K562 (cell line): ENCODE measurements around the gene POU3F3. TPM values are rescaled to one million over a fixed set of nuclear protein-coding genes. Genes with fewer than 3 reads are reported as not detected.

Experiments
- ATAC-seq: fragments of 200-7000 bp; cut with Tn5 transposase; 3 replicates; pipeline ENCODE4 v1.9.1; 2020; ENCODE audit warnings: moderate library complexity
- BruUV-seq: library from RNA; stranded (reverse); fragments of 400-500 nt; replicated peaks from 2 replicates; lab custom pipeline; 2021; lab: Mats Ljungman, UMichigan
- CTCF ChIA-PET: fragments of 300-600 bp; formaldehyde crosslinking; extraction: SDS; loops from one replicate; lab custom pipeline; 2021; ENCODE audit warnings: low intra/inter-chr PET ratio; lab: Yijun Ruan, JAX
- POLR2A ChIA-PET: fragments of 300-600, 350-650 bp; sonication (Branson Sonifier 250); formaldehyde crosslinking; extraction: SDS; loops from one replicate; lab custom pipeline; 2021; ENCODE audit warnings: antibody characterized with exemption, inconsistent platforms; lab: Yijun Ruan, JAX
- DNase-seq, 4 experiments: peaks; one replicate each; pipeline versions ENCODE4 v3.0.0 to v3.0.0-alpha.2; 2011 to 2018; ENCODE audit warnings: low spot score in 3 of 4, mixed read lengths in 3 of 4; ENCODE audit errors: extremely low read depth in 1 of 4
- FAIRE-seq: peaks from 2 replicates; lab custom pipeline; 2011; peaks lifted over from hg19 to GRCh38; lab: Jason Lieb, UNC
- H2AFZ ChIP-seq: 2 replicates; pipeline ENCODE4 v1.6.0; 2011; ENCODE audit warnings: low read depth, low read length, control low read depth, inconsistent platforms
- H3K27ac ChIP-seq: fragments of 200-600 bp; 3 replicates; pipeline ENCODE4 v1.8.0; 2011; ENCODE audit warnings: low read depth, mild to moderate bottlenecking, control low read depth, inconsistent platforms, low read length, moderate library complexity, mixed read lengths; ENCODE audit errors: extremely low read depth
- H3K27me3 ChIP-seq, 2 experiments: fragments of 300-600 bp in 1 of 2; 2 replicates in 1 of 2; 3 replicates in 1 of 2; pipeline versions ENCODE4 v1.6.0 to v1.8.0; 2011; ENCODE audit warnings: inconsistent platforms in 2 of 2, low read length in 2 of 2, mild to moderate bottlenecking in 1 of 2, mixed read lengths in 1 of 2, moderate library complexity in 1 of 2; ENCODE audit not compliant: control insufficient read depth in 2 of 2, insufficient read depth in 2 of 2
- H3K36me3 ChIP-seq: fragments of 300-600 bp; 3 replicates; pipeline ENCODE4 v1.8.0; 2011; ENCODE audit warnings: mild to moderate bottlenecking, low read length, inconsistent platforms; ENCODE audit not compliant: control insufficient read depth, insufficient read depth
- H3K4me1 ChIP-seq, 2 experiments: fragments of 200-600 bp in 1 of 2; replicated peaks in 1 of 2; 2 replicates in 1 of 2; 3 replicates in 1 of 2; pipeline versions ENCODE4 v1.5.1 to v1.8.0; 2011; ENCODE audit warnings: inconsistent platforms in 2 of 2, low read length in 2 of 2, mild to moderate bottlenecking in 1 of 2, mixed read lengths in 1 of 2, moderate library complexity in 1 of 2; ENCODE audit not compliant: control insufficient read depth in 2 of 2, insufficient read depth in 2 of 2
- H3K4me2 ChIP-seq: 2 replicates; pipeline ENCODE4 v1.6.1; 2011; ENCODE audit warnings: low read length, control low read depth, inconsistent platforms, mixed read lengths; ENCODE audit not compliant: insufficient read depth
- H3K4me3 ChIP-seq: fragments of 200-600 bp; sonication (generic), shearing (Covaris generic); 2 replicates; pipeline ENCODE4 v1.5.1; 2016; ENCODE audit warnings: control low read depth, inconsistent platforms
- H3K79me2 ChIP-seq: fragments of 200-600 bp; 3 replicates; pipeline ENCODE4 v1.8.0; 2011; ENCODE audit warnings: low read length, inconsistent platforms; ENCODE audit not compliant: control insufficient read depth, insufficient read depth
- H3K9ac ChIP-seq, 2 experiments: 2 replicates each; pipeline versions ENCODE4 v1.6.0 to v1.6.1; 2011; ENCODE audit warnings: low read depth in 2 of 2, low read length in 2 of 2, control low read depth in 1 of 2, inconsistent platforms in 1 of 2, mild to moderate bottlenecking in 1 of 2, mixed read lengths in 1 of 2; ENCODE audit not compliant: insufficient read depth in 1 of 2
- H3K9me1 ChIP-seq: one replicate; pipeline ENCODE4 v1.6.0; 2011; ENCODE audit warnings: inconsistent platforms, mild to moderate bottlenecking, low read length, moderate library complexity; ENCODE audit not compliant: control insufficient read depth, insufficient read depth
- H3K9me3 ChIP-seq: replicated peaks from 2 replicates; pipeline ENCODE4 v1.5.1; 2011; ENCODE audit warnings: low read depth, low read length, inconsistent platforms; ENCODE audit not compliant: control insufficient read depth, insufficient read depth
- H4K20me1 ChIP-seq: replicated peaks from 2 replicates; pipeline ENCODE4 v1.6.1; 2011; ENCODE audit warnings: low read length, inconsistent platforms, mixed read lengths; ENCODE audit not compliant: control insufficient read depth, insufficient read depth
- ELF4 ChIP-seq: fragments of 450-650 bp; formaldehyde crosslinking; IDR thresholded peaks from 2 replicates; pipeline ENCODE4 v1.4.0; 2022; ENCODE audit warnings: missing genetic modification characterization
- IRF1 ChIP-seq: sonication (generic); formaldehyde crosslinking; IDR thresholded peaks from 2 replicates; pipeline ENCODE4 v1.8.0; 2022; ENCODE audit warnings: missing genetic modification reagents, mild to moderate bottlenecking, borderline replicate concordance
- POLR2AphosphoS2 ChIP-seq: IDR thresholded peaks from 2 replicates; pipeline ENCODE4 v1.6.1; 2012; ENCODE audit warnings: low read length, improper control_type of control experiment
- RREB1 ChIP-seq: fragments of 250-450 bp; sonication (Bioruptor Pico); IDR thresholded peaks from 2 replicates; pipeline ENCODE4 v1.4.0; 2020
- TFAM ChIP-seq: fragments of 250-450 bp; sonication (Bioruptor Pico); conservative IDR thresholded peaks from 2 replicates; pipeline ENCODE4 v1.5.0; 2021; ENCODE audit warnings: mild to moderate bottlenecking, moderate library complexity
- ZNF609 ChIP-seq: sonication (generic); formaldehyde crosslinking; IDR thresholded peaks from 2 replicates; pipeline ENCODE4 v1.8.1; 2023; ENCODE audit warnings: missing genetic modification reagents, mild to moderate bottlenecking, borderline replicate concordance
- ZNF764 ChIP-seq: fragments of 250-450 bp; sonication (Bioruptor Pico); IDR thresholded peaks from 2 replicates; pipeline ENCODE4 v1.4.0; 2020; ENCODE audit warnings: low read depth, mild to moderate bottlenecking, moderate library complexity
- WGBS: fragments of 100-300 bp; shearing (Covaris generic); methylation state at CpG from one replicate; pipeline ENCODE4 v1.1.6; 2016; ENCODE audit warnings: low coverage, mixed read lengths; ENCODE audit not compliant: insufficient coverage; ENCODE audit errors: missing lambda C conversion rate; 5-methylcytosine and 5-hydroxymethylcytosine counted together
- in situ Hi-C: fragments of 300-500 bp; cut with MboI; formaldehyde crosslinking; loops from 4 replicates; pipeline ENCODE4 v1.15.0; 2018; ENCODE audit warnings: inconsistent platforms, mixed read lengths
- intact Hi-C: fragments of 100-400 bp; cut with micrococcal nuclease; formaldehyde crosslinking; loops from 2 replicates; pipeline ENCODE4 v1.14.2; 2022
- polyA plus RNA-seq, 8 experiments: library from polyadenylated mRNA; depleted of rRNA in 4 of 8; stranded (reverse) in 5 of 8; unstranded in 3 of 8; fragments of >200 nt; fragmentation: Nextera tagmentation in 2 of 8; fragmentation: Illumina TruSeq in 1 of 8; extraction: Ambion mirVana in 2 of 8; extraction: Trizol in 1 of 8; gene quantifications; 2 replicates each; pipeline versions ENCODE4 v1.2.1 to v1.2.3, GENCODE V29; 2011 to 2014; ENCODE audit warnings: inconsistent platforms in 1 of 8, missing spikeins in 1 of 8
- total RNA-seq, 7 experiments: library from RNA; depleted of rRNA in 6 of 7; stranded (reverse); fragments of >200 nt in 6 of 7; fragmentation: Illumina TruSeq in 2 of 7; extraction: Trizol in 2 of 7; gene quantifications; 2 replicates each; pipeline versions ENCODE4 v1.2.1 to v1.2.3, GENCODE V29; 2011 to 2021; ENCODE audit warnings: low replicate concordance in 1 of 7

The POU3F3 gene
- total and polyA plus RNA-seq, 9 of the 15 experiments (the other 6 are each of a cell fraction or from before 2014, with no cell fraction given) = not detected

GRCh38 chr2:104840893-104841585, 12.9 kb upstream of the POU3F3 start:
- POLR2A ChIA-PET = no interaction called here
- DNase-seq (no peak), FAIRE-seq (no peak), ATAC-seq (no peak)
- Histone ChIP-seq H3K9ac (no peak overlapping the region), H3K27ac (no peak overlapping the region), H2AFZ (no peak overlapping the region), H3K4me1 (peaks cover 0 to 21% of the 10 kb centered on the region in 2 experiments; a peak in 1 of 5 replicates), H3K36me3 (no peaks in the 10 kb centered on the region), H3K9me1 (no peaks in the 10 kb centered on the region), H3K27me3 (peaks cover 0 to 27% of the 10 kb centered on the region in 2 experiments; a peak in 3 of 5 replicates), H3K4me2 (no peak overlapping the region), H4K20me1 (no peaks in the 10 kb centered on the region), H3K9me3 (no peaks in the 10 kb centered on the region), H3K4me3 (no peak overlapping the region), H3K79me2 (no peaks in the 10 kb centered on the region)
- CTCF ChIA-PET = no interaction called here
- intact Hi-C loops = no loop called here
- BruUV-seq = no TSS peak
- 0% methylated on average over 2 of the region's 2 CpGs for WGBS
- in situ Hi-C loops = no loop called here
- TF ChIP-seq IRF1 = no peak
- no peak for TF ChIP-seq RREB1
- no peak for TF ChIP-seq POLR2AphosphoS2
- TF ChIP-seq ZNF609 (CRISPR knock-in tag) = no peak
- no peak for TF ChIP-seq ZNF764 (CRISPR knock-in tag)
- no peak for TF ChIP-seq ELF4
- TF ChIP-seq TFAM (CRISPR knock-in tag) = no peak
